DMS53 treated with DMSO at 0.1 percent for 48 hours (cell line): ENCODE data around the gene SCYL2.

Experiments used
- DNase-seq: peaks from one replicate; lab custom pipeline; 2025; ENCODE audit not compliant: unreplicated experiment; lab: John Stamatoyannopoulos, UW

The SCYL2 gene

DNA sequence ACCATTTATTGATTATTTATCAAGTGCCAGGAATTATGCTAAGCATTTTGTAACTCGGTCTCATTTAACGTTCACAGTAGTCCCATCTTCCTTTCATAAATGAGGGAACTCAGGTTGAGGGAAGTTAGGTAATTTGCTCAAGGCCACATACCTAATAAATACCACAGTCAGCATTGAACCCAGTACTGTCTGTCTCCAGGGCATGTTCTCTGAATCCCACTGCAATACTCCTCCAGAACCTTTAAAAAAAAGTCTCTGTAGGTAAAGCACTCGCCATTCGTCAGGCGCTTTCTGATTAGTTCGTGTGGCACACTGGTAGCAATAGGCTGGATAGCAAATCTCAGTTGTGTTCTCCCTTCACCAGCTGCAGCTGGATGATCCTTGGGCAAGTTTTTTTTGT, 104.2 kb downstream of the SCYL2 start:
- no peak for DNase-seq

DNA sequence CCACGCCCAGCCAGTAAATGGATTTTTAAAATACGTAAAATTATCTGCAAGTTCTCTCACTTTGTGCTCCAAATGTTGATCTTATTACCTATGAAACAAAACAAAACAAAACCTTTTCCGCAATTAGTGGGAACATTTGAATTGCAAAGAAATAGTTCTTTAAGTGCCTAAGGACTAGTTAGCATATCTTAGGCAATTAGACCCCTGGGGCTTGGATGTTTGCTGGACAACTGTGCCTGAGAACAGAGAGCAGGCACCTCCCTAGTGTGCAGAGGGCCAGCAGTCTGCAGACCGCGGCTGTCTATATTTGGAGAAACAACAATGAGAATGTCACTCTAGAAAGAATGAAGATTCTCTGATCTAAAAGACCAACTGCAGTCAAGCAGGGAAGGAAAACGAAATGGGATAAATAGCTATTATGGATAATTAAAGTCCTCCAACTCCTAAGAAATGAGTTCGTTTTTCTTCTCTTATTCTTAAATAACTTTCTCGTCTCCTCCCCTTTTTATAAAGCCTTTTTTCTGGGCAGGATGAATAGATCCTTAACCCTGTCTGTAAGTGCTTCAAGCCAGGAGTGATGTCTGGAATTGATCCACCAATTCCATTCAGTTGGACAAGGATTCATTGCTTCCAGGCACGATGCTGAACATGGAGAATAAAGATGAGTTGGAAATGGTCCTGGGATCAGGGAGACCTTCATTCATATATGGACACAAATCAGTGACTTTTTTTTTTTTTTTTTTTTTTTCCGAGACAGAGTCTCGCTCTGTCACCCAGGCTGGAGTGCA, 106.1 kb downstream of the SCYL2 start:
- DNase-seq, result no peak

- DNase-seq, result no peak
Measured at GRCh38 chr12:100375038-100375735, 108.2 kb downstream of the SCYL2 start.

DNA sequence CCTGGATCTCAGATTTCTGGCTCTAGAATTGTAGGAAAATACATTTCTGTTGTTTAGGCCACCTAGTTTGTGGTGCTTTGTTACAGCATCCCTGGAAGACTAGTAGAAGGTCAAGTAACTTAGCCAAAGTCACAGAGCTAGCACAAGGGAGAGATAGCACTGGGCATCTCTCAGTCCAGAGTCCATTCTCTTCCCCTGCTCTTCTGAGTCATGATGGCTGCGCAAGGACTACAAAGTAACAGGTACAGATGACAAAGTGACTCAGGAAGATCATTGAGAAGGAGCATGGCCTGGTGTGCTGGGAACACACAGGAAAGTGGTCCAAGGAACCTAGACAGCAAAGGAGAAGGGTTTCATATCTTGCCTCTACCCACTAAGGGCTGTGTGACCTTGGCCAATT, 109.2 kb downstream of the SCYL2 start:
- DNase-seq, result no peak

- DNase-seq, result no peak
Measured at GRCh38 chr12:100381379-100381778, 114.4 kb downstream of the SCYL2 start.

DNA sequence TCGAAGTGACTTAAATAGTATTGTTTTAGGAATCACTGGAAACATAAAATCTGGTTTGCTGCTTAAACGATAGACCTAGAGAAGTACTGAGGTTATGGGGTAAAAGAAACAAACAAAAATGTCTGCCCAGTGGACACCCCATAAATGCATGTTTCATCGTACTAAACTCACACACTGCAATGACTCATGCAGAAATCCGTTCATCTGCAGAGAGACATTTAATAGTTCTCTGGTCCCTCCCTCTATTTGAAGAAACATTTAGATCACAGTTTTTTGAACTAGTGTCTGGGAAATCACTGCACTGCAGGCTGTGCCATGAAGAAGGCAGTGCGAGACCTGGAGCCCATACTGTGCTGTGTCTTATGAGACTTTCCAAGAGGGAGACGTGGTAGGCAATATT, 115.4 kb downstream of the SCYL2 start:
- no peak for DNase-seq

GRCh38 chr12:100383586-100384558, 116.9 kb downstream of the SCYL2 start:
- no peak for DNase-seq

GRCh38 chr12:100384559-100384935, 117.6 kb downstream of the SCYL2 start:
- DNase-seq, result no peak

DNA sequence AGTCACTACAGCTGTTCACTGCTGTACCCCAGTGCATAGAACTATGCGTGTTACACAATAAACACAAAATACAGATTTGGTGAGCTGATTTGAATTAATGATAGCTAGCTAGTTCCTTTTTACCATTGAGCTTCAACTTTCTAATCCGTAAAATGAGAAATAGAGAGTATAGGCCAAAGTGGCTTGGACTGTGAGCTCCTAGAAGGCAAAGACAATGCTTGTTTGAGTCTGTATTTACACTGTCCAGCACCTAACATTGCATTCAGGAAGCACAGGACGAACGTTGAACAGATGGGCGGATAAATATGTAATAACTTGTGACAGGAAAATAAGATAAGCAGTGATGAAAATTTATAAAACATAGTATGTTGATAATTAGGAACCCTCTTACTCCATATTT, 121.4 kb downstream of the SCYL2 start:
- no peak for DNase-seq
